DND-41 (cell line): ENCODE data around the gene TCEA2.

Source experiments
- ATAC-seq: fragments of 200-7000 bp; cut with Tn5 transposase; 3 replicates; pipeline ENCODE4 v1.9.1; 2021; ENCODE audit warnings: low read depth; ENCODE audit not compliant: insufficient read depth
- DNase-seq: peaks from one replicate; pipeline ENCODE4 v3.0.0-alpha.2; 2020
- H2AFZ ChIP-seq: 2 replicates; pipeline ENCODE4 v1.6.0; 2012; ENCODE audit warnings: low read depth, low read length
- H3K27ac ChIP-seq: 2 replicates; pipeline ENCODE4 v1.5.1; 2012; ENCODE audit warnings: low read length, inconsistent platforms
- H3K27me3 ChIP-seq: fragments of 200-600 bp; sonication (generic); 2 replicates; pipeline ENCODE4 v1.6.0; 2012; ENCODE audit warnings: low read length, mild to moderate bottlenecking, inconsistent platforms; ENCODE audit not compliant: insufficient read depth, poor library complexity
- H3K36me3 ChIP-seq: 2 replicates; pipeline ENCODE4 v1.5.1; 2012; ENCODE audit warnings: low read length, inconsistent platforms; ENCODE audit not compliant: insufficient read depth
- H3K4me1 ChIP-seq: 2 replicates; pipeline ENCODE4 v1.5.1; 2012; ENCODE audit warnings: mild to moderate bottlenecking, low read length; ENCODE audit not compliant: insufficient read depth
- H3K4me2 ChIP-seq: 2 replicates; pipeline ENCODE4 v1.6.0; 2012; ENCODE audit warnings: mild to moderate bottlenecking, moderate library complexity, low read length, inconsistent platforms; ENCODE audit not compliant: insufficient read depth
- H3K4me3 ChIP-seq, 2 experiments: fragments of 200-600 bp in 1 of 2; shearing (Covaris generic) in 1 of 2; 2 replicates each; pipeline ENCODE4 v1.5.1; 2012 to 2016; ENCODE audit warnings: inconsistent platforms in 2 of 2, low read length in 2 of 2, mild to moderate bottlenecking in 2 of 2, low read depth in 1 of 2, moderate library complexity in 1 of 2
- H3K79me2 ChIP-seq: 2 replicates; pipeline ENCODE4 v1.6.0; 2012; ENCODE audit warnings: low read length, inconsistent platforms; ENCODE audit not compliant: insufficient read depth
- H3K9ac ChIP-seq: 2 replicates; pipeline ENCODE4 v1.6.0; 2012; ENCODE audit warnings: low read depth, mild to moderate bottlenecking, inconsistent platforms, low read length, moderate library complexity
- H3K9me3 ChIP-seq: 2 replicates; pipeline ENCODE4 v1.5.1; 2012; ENCODE audit warnings: low read length, moderate library complexity, mild to moderate bottlenecking, inconsistent platforms; ENCODE audit not compliant: insufficient read depth, severe bottlenecking
- H4K20me1 ChIP-seq: 2 replicates; pipeline ENCODE4 v1.6.0; 2012; ENCODE audit warnings: low read length; ENCODE audit not compliant: insufficient read depth
- EZH2 ChIP-seq: IDR thresholded peaks from 3 replicates; pipeline ENCODE4 v1.6.1; 2012; ENCODE audit warnings: borderline replicate concordance, low read depth, mild to moderate bottlenecking, moderate library complexity, low read length, inconsistent platforms; ENCODE audit not compliant: severe bottlenecking
- TF ChIP-seq, protein P1 (sequence below): IDR thresholded peaks from 2 replicates; pipeline ENCODE4 v1.5.1; 2012; ENCODE audit warnings: borderline replicate concordance, low read length, moderate library complexity, mild to moderate bottlenecking; ENCODE audit not compliant: poor library complexity, severe bottlenecking; ENCODE audit errors: extremely low read depth

The TCEA2 gene

GRCh38 chr20:64111841-64112641 is 49.0 kb downstream of the TCEA2 start:
- H3K9me3 ChIP-seq: no peaks in the 10 kb centered on the region
- no peak for ATAC-seq
- H3K9ac ChIP-seq: no peak overlapping the region
- H4K20me1 ChIP-seq: peaks cover 16% of the 10 kb centered on the region
- no peak overlapping the region for H3K4me2 ChIP-seq
- peaks cover 4% of the 10 kb centered on the region for H3K27me3 ChIP-seq
- no peaks in the 10 kb centered on the region for H3K4me1 ChIP-seq
- H3K27ac ChIP-seq: no peak overlapping the region
- no peak overlapping the region for H2AFZ ChIP-seq
- TF ChIP-seq EZH2: no peak
- TF ChIP-seq, protein P1, sequence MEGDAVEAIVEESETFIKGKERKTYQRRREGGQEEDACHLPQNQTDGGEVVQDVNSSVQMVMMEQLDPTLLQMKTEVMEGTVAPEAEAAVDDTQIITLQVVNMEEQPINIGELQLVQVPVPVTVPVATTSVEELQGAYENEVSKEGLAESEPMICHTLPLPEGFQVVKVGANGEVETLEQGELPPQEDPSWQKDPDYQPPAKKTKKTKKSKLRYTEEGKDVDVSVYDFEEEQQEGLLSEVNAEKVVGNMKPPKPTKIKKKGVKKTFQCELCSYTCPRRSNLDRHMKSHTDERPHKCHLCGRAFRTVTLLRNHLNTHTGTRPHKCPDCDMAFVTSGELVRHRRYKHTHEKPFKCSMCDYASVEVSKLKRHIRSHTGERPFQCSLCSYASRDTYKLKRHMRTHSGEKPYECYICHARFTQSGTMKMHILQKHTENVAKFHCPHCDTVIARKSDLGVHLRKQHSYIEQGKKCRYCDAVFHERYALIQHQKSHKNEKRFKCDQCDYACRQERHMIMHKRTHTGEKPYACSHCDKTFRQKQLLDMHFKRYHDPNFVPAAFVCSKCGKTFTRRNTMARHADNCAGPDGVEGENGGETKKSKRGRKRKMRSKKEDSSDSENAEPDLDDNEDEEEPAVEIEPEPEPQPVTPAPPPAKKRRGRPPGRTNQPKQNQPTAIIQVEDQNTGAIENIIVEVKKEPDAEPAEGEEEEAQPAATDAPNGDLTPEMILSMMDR: no peak
- no peaks in the 10 kb centered on the region for H3K79me2 ChIP-seq
- no peak overlapping the region for H3K4me3 ChIP-seq
- no peak for DNase-seq
- H3K36me3 ChIP-seq: no peaks in the 10 kb centered on the region

DNA sequence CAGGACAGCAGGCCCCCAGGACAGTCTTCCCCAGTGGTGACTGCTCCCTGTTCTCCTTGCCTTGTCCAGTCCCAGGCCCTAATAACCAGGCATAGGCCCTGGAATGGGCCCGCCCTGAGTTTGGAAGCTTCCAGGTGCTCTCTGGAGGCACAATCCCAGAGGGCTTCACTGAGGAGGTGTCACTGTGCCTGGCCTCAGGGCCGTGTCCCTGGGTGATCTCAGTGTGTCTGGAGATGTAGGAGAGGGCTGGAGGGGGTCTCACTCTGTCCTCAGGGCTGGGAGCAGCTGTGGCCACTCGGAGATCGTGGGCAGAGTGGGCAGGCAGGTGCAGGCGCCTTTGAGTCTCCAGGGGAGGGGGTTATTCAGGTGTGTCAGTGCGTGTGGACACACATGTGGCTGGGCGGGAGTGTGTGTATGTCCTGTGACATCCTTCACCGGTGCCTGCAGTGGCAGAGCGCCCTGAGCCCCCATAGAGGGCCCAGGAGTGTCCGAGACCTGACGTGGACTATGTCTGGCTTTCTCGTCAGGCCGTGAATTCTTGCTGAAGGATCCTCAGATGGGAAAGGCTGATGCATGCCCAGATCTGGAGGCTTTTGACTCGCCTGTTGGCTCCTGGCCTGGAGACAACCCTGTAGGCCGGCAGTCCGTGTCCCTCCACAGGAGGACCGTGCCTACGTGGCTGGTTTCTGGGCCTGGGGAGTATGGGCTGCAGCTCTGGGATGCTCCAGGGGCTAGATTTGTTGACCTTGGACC is 49.9 kb downstream of the TCEA2 start:
- H3K27me3 ChIP-seq: peaks cover 4% of the 10 kb centered on the region
- no peaks in the 10 kb centered on the region for H3K9me3 ChIP-seq
- H3K4me2 ChIP-seq: no peak overlapping the region
- no peaks in the 10 kb centered on the region for H3K36me3 ChIP-seq
- peaks cover 16% of the 10 kb centered on the region for H4K20me1 ChIP-seq
- H2AFZ ChIP-seq: no peak overlapping the region
- no peak for DNase-seq
- no peak overlapping the region for H3K27ac ChIP-seq
- no peak for ATAC-seq
- H3K79me2 ChIP-seq: no peaks in the 10 kb centered on the region
- H3K9ac ChIP-seq: no peak overlapping the region
- no peak for TF ChIP-seq EZH2
- TF ChIP-seq, protein P1: no peak
- H3K4me1 ChIP-seq: no peaks in the 10 kb centered on the region
- no peak overlapping the region for H3K4me3 ChIP-seq

- Histone ChIP-seq H3K9me3 (no peaks in the 10 kb centered on the region), H4K20me1 (peaks cover 13% of the 10 kb centered on the region), H3K4me2 (no peak overlapping the region), H3K36me3 (no peaks in the 10 kb centered on the region), H2AFZ (no peak overlapping the region), H3K27ac (no peak overlapping the region), H3K4me3 (no peak overlapping the region), H3K9ac (no peak overlapping the region), H3K4me1 (no peaks in the 10 kb centered on the region), H3K27me3 (peaks cover 4% of the 10 kb centered on the region), H3K79me2 (no peaks in the 10 kb centered on the region)
- DNase-seq: no peak
- no peak for ATAC-seq
- no peak for TF ChIP-seq EZH2
- TF ChIP-seq, protein P1: no peak
These were observed 50.4 kb downstream of the TCEA2 start for GRCh38 chr20:64113444-64113775.
